GM23338 (cell line): ENCODE results near the gene UBE3A. TPM values are rescaled to one million over a fixed set of nuclear protein-coding genes. Genes with fewer than 3 reads are reported as not detected.

ENCODE experiments used
- ATAC-seq: fragments of 200-7000 bp; cut with Tn5 transposase; 3 replicates; pipeline ENCODE4 v1.9.1; 2020
- DNase-seq: peaks from one replicate; pipeline ENCODE4 v3.0.0-alpha.2; 2015; ENCODE audit warnings: low spot score
- H2AFZ ChIP-seq: fragments of 200-600 bp; sonication (generic); 2 replicates; pipeline ENCODE4 v1.8.0; 2016; ENCODE audit warnings: antibody characterized with exemption, mild to moderate bottlenecking, moderate library complexity
- H3F3A ChIP-seq: fragments of 200-600 bp; sonication (generic); replicated peaks from 2 replicates; pipeline ENCODE4 v1.8.0; 2017; ENCODE audit warnings: antibody characterized with exemption, mixed run types, low read depth
- H3K27ac ChIP-seq: fragments of 200-600 bp; sonication (generic); 2 replicates; pipeline ENCODE4 v1.6.1; 2016; ENCODE audit warnings: low read depth
- H3K27me3 ChIP-seq: fragments of 200-600 bp; sonication (generic); 2 replicates; pipeline ENCODE4 v1.8.0; 2016; ENCODE audit warnings: mild to moderate bottlenecking, mixed run types, moderate library complexity; ENCODE audit not compliant: insufficient read depth
- H3K36me3 ChIP-seq: fragments of 200-600 bp; sonication (generic); 2 replicates; pipeline ENCODE4 v1.8.0; 2016; ENCODE audit warnings: mild to moderate bottlenecking; ENCODE audit not compliant: insufficient read depth
- H3K4me1 ChIP-seq: fragments of 200-600 bp; sonication (generic); 2 replicates; pipeline ENCODE4 v1.8.0; 2016; ENCODE audit warnings: mild to moderate bottlenecking, moderate library complexity; ENCODE audit not compliant: insufficient read depth
- H3K4me2 ChIP-seq: fragments of 200-600 bp; sonication (generic); 2 replicates; pipeline ENCODE4 v1.7.1; 2017; ENCODE audit warnings: mixed run types
- H3K4me3 ChIP-seq: fragments of 200-600 bp; sonication (generic); 2 replicates; pipeline ENCODE4 v1.6.1; 2016; ENCODE audit warnings: mixed run types
- H3K79me2 ChIP-seq: fragments of 200-600 bp; sonication (generic); replicated peaks from 2 replicates; pipeline ENCODE4 v1.8.0; 2017; ENCODE audit warnings: mild to moderate bottlenecking; ENCODE audit not compliant: insufficient read depth
- H3K9me2 ChIP-seq: fragments of 200-600 bp; sonication (generic); 2 replicates; pipeline ENCODE4 v1.8.0; 2017; ENCODE audit not compliant: insufficient read depth
- H4K20me1 ChIP-seq: fragments of 200-600 bp; sonication (generic); replicated peaks from 2 replicates; pipeline ENCODE4 v1.8.0; 2017; ENCODE audit warnings: mild to moderate bottlenecking; ENCODE audit not compliant: insufficient read depth
- H3K27ac Mint-ChIP-seq: 2 replicates; pipeline ENCODE4 v1.8.0; 2020; ENCODE audit warnings: inconsistent platforms, mild to moderate bottlenecking, moderate library complexity, mixed read lengths
- H3K27me3 Mint-ChIP-seq: 3 replicates; pipeline ENCODE4 v1.8.0; 2022; ENCODE audit warnings: low read depth, mild to moderate bottlenecking, moderate library complexity, mixed read lengths, inconsistent platforms; ENCODE audit not compliant: insufficient read depth, poor library complexity
- H3K36me3 Mint-ChIP-seq: 3 replicates; pipeline ENCODE4 v1.8.0; 2021; ENCODE audit warnings: low read depth, mild to moderate bottlenecking, inconsistent platforms, moderate library complexity, mixed read lengths
- H3K4me1 Mint-ChIP-seq: 3 replicates; pipeline ENCODE4 v1.8.0; 2020; ENCODE audit warnings: mild to moderate bottlenecking, inconsistent platforms, mixed read lengths
- H3K4me3 Mint-ChIP-seq: 3 replicates; pipeline ENCODE4 v1.8.0; 2021; ENCODE audit warnings: moderate library complexity, mild to moderate bottlenecking, inconsistent platforms, mixed read lengths
- H3K9me3 Mint-ChIP-seq: 3 replicates; pipeline ENCODE4 v1.8.0; 2020; ENCODE audit warnings: moderate library complexity, mild to moderate bottlenecking, inconsistent platforms, mixed read lengths
- ETS1 ChIP-seq: IDR thresholded peaks from 2 replicates; pipeline ENCODE4 v1.6.1; 2016; ENCODE audit warnings: antibody characterized with exemption
- EZH2 ChIP-seq: fragments of 200-600 bp; sonication (generic); IDR thresholded peaks from one replicate; pipeline ENCODE4 v1.8.0; 2017; ENCODE audit warnings: antibody characterized with exemption, mild to moderate bottlenecking, low read depth; ENCODE audit not compliant: unreplicated experiment
- EZH2phosphoT487 ChIP-seq: fragments of 200-600 bp; sonication (generic); IDR thresholded peaks from one replicate; pipeline ENCODE4 v1.8.1; 2018; ENCODE audit warnings: antibody characterized with exemption; ENCODE audit not compliant: unreplicated experiment
- NANOG ChIP-seq: IDR thresholded peaks from 2 replicates; pipeline ENCODE4 v1.6.1; 2016; ENCODE audit warnings: antibody characterized with exemption, borderline replicate concordance
- POLR2AphosphoS5 ChIP-seq: IDR thresholded peaks from 2 replicates; pipeline ENCODE4 v1.6.1; 2016; ENCODE audit warnings: antibody characterized with exemption, low read depth
- REST ChIP-seq: IDR thresholded peaks from one replicate; pipeline ENCODE4 v1.6.1; 2018; ENCODE audit warnings: antibody characterized with exemption; ENCODE audit not compliant: unreplicated experiment
- STAT1 ChIP-seq: IDR thresholded peaks from one replicate; pipeline ENCODE4 v1.6.1; 2016; ENCODE audit warnings: antibody characterized with exemption; ENCODE audit not compliant: unreplicated experiment
- ZNF331 ChIP-seq: fragments of 250-450 bp; sonication (Bioruptor Pico); IDR thresholded peaks from 2 replicates; pipeline ENCODE4 v1.5.0; 2020; ENCODE audit warnings: low read depth, mild to moderate bottlenecking, moderate library complexity
- ZNF462 ChIP-seq: fragments of 250-450 bp; sonication (Bioruptor Pico); IDR thresholded peaks from 2 replicates; pipeline ENCODE4 v1.5.0; 2020; ENCODE audit warnings: mild to moderate bottlenecking, moderate library complexity
- polyA plus RNA-seq: library from polyadenylated mRNA; unstranded; fragments of >200 nt; fragmentation: Nextera tagmentation; extraction: Ambion mirVana; gene quantifications from 2 replicates; pipeline ENCODE4 v1.2.1, GENCODE V29; 2016
- total RNA-seq: library from RNA; depleted of rRNA; stranded (reverse); fragments of >200 nt; shearing (Covaris generic); gene quantifications from 2 replicates; pipeline ENCODE4 v1.2.3, GENCODE V29; 2014

The UBE3A gene
- total and polyA plus RNA-seq, 2 experiments from 2014 or later = 96.1 to 150 TPM

GRCh38 chr15:25486051-25486450 is 47.2 kb upstream of the UBE3A start:
- no peaks in the 10 kb centered on the region for H4K20me1 ChIP-seq
- no peak overlapping the region for H3K4me3 ChIP-seq
- H3F3A ChIP-seq = no peaks in the 10 kb centered on the region; the same call in 1 of the 2 replicates
- ATAC-seq (peak; percentile 34), DNase-seq (peak; percentile 21)
- no peaks in the 10 kb centered on the region for H3K36me3 ChIP-seq
- Mint-ChIP-seq H3K4me3 (no peak overlapping the region), H3K4me1 (peaks cover 15% of the 10 kb centered on the region), H3K27ac (peak overlapping the region; percentile 10; the same call in 1 of the 2 replicates), H3K27me3 (peaks cover 6% of the 10 kb centered on the region), H3K9me3 (peaks cover 8% of the 10 kb centered on the region; the same call in 2 of the 3 replicates), H3K36me3 (peaks cover 3% of the 10 kb centered on the region; the same call in 1 of the 3 replicates)
- no peaks in the 10 kb centered on the region for H3K27me3 ChIP-seq
- H2AFZ ChIP-seq = no peak overlapping the region
- TF ChIP-seq EZH2phosphoT487 = no peak
- no peak for TF ChIP-seq STAT1
- TF ChIP-seq NANOG = no peak
- no peak for TF ChIP-seq ZNF331 (CRISPR knock-in tag)
- TF ChIP-seq ETS1 = no peak
- no peak for TF ChIP-seq REST
- TF ChIP-seq EZH2 = no peak
- TF ChIP-seq POLR2AphosphoS5 = no peak
- 0 out of 2 replicates have a peak, but pooled peaks have one; percentile 26 for TF ChIP-seq ZNF462 (CRISPR knock-in tag)
- no peak overlapping the region for H3K27ac ChIP-seq
- H3K9me2 ChIP-seq = no peaks in the 10 kb centered on the region
- no peaks in the 10 kb centered on the region for H3K79me2 ChIP-seq
- H3K4me2 ChIP-seq = no peak overlapping the region
- H3K4me1 ChIP-seq = no peaks in the 10 kb centered on the region; the same call in 1 of the 2 replicates
